Measurements from ENCODE around the gene SPATC1L. TPM values are rescaled to one million over a fixed set of nuclear protein-coding genes. Genes with fewer than 3 reads are reported as not detected.

The SPATC1L gene
- total and polyA plus RNA-seq, 2 of the 8 experiments (the other 6 are each of a cell fraction or from before 2014, with no cell fraction given), result 24.9 to 50.0 TPM

DNA sequence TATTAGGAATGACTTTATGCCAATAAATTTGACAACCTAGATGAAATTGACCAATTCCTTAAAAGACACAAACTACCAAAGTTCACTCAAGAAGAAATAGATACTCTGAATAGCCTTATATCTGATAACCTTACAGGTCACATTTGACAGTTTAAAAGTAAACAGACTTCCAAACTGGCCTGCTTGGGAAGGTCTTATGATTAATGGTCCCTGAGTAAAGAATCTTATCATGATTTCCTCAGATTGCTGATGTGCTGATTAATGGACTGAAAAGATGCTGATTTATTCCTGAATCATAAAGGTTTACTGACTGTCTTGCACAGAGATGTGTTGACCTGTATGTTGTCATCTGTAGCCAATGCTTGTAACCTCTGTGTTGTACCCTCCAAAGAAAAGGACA, 19.2 kb downstream of the SPATC1L start (continued):
- TF ChIP-seq, protein P1, sequence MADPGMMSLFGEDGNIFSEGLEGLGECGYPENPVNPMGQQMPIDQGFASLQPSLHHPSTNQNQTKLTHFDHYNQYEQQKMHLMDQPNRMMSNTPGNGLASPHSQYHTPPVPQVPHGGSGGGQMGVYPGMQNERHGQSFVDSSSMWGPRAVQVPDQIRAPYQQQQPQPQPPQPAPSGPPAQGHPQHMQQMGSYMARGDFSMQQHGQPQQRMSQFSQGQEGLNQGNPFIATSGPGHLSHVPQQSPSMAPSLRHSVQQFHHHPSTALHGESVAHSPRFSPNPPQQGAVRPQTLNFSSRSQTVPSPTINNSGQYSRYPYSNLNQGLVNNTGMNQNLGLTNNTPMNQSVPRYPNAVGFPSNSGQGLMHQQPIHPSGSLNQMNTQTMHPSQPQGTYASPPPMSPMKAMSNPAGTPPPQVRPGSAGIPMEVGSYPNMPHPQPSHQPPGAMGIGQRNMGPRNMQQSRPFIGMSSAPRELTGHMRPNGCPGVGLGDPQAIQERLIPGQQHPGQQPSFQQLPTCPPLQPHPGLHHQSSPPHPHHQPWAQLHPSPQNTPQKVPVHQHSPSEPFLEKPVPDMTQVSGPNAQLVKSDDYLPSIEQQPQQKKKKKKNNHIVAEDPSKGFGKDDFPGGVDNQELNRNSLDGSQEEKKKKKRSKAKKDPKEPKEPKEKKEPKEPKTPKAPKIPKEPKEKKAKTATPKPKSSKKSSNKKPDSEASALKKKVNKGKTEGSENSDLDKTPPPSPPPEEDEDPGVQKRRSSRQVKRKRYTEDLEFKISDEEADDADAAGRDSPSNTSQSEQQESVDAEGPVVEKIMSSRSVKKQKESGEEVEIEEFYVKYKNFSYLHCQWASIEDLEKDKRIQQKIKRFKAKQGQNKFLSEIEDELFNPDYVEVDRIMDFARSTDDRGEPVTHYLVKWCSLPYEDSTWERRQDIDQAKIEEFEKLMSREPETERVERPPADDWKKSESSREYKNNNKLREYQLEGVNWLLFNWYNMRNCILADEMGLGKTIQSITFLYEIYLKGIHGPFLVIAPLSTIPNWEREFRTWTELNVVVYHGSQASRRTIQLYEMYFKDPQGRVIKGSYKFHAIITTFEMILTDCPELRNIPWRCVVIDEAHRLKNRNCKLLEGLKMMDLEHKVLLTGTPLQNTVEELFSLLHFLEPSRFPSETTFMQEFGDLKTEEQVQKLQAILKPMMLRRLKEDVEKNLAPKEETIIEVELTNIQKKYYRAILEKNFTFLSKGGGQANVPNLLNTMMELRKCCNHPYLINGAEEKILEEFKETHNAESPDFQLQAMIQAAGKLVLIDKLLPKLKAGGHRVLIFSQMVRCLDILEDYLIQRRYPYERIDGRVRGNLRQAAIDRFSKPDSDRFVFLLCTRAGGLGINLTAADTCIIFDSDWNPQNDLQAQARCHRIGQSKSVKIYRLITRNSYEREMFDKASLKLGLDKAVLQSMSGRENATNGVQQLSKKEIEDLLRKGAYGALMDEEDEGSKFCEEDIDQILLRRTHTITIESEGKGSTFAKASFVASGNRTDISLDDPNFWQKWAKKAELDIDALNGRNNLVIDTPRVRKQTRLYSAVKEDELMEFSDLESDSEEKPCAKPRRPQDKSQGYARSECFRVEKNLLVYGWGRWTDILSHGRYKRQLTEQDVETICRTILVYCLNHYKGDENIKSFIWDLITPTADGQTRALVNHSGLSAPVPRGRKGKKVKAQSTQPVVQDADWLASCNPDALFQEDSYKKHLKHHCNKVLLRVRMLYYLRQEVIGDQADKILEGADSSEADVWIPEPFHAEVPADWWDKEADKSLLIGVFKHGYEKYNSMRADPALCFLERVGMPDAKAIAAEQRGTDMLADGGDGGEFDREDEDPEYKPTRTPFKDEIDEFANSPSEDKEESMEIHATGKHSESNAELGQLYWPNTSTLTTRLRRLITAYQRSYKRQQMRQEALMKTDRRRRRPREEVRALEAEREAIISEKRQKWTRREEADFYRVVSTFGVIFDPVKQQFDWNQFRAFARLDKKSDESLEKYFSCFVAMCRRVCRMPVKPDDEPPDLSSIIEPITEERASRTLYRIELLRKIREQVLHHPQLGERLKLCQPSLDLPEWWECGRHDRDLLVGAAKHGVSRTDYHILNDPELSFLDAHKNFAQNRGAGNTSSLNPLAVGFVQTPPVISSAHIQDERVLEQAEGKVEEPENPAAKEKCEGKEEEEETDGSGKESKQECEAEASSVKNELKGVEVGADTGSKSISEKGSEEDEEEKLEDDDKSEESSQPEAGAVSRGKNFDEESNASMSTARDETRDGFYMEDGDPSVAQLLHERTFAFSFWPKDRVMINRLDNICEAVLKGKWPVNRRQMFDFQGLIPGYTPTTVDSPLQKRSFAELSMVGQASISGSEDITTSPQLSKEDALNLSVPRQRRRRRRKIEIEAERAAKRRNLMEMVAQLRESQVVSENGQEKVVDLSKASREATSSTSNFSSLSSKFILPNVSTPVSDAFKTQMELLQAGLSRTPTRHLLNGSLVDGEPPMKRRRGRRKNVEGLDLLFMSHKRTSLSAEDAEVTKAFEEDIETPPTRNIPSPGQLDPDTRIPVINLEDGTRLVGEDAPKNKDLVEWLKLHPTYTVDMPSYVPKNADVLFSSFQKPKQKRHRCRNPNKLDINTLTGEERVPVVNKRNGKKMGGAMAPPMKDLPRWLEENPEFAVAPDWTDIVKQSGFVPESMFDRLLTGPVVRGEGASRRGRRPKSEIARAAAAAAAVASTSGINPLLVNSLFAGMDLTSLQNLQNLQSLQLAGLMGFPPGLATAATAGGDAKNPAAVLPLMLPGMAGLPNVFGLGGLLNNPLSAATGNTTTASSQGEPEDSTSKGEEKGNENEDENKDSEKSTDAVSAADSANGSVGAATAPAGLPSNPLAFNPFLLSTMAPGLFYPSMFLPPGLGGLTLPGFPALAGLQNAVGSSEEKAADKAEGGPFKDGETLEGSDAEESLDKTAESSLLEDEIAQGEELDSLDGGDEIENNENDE (IDR thresholded peaks at IDR 0.05; ENCODE audit: insufficient replicate concordance, low read length), result no peak
- TF ChIP-seq CHD1 (IDR thresholded peaks at IDR 0.05; ENCODE audit: low read depth, low read length), result no peak
- no peak for TF ChIP-seq EP300 (IDR thresholded peaks at IDR 0.05; ENCODE audit: borderline replicate concordance in 1 of 2, low read depth in 2 of 2, low read length in 2 of 2)
- no peak for TF ChIP-seq BCL11A (IDR thresholded peaks at IDR 0.05; ENCODE audit: low read depth in 2 of 2, low read length in 2 of 2)
- no peak for TF ChIP-seq TBP (IDR thresholded peaks at IDR 0.05; ENCODE audit: low read depth, low read length)
- no peak for TF ChIP-seq SP2 (IDR thresholded peaks at IDR 0.05; ENCODE audit: low read length)
- no peak for TF ChIP-seq TCF12 (IDR thresholded peaks at IDR 0.05; ENCODE audit: low read depth, low read length)
- no peak for TF ChIP-seq MAFK (IDR thresholded peaks at IDR 0.05; ENCODE audit: low read depth, low read length)
- no peak for TF ChIP-seq KDM1A (IDR thresholded peaks at IDR 0.05; ENCODE audit: borderline replicate concordance, low read length)
- TF ChIP-seq TAF1 (IDR thresholded peaks at IDR 0.05; ENCODE audit: low read depth, low read length), result no peak
- TF ChIP-seq TAF7 (optimal IDR thresholded peaks at IDR 0.05; ENCODE audit: borderline replicate concordance, low read depth, low read length), result no peak
- no peak for TF ChIP-seq RAD21 (IDR thresholded peaks at IDR 0.05 in 1 of 2, conservative IDR thresholded peaks at IDR 0.05 in 1 of 2; ENCODE audit: low read depth in 2 of 2, low read length in 2 of 2)
